GM19372 (cell line): ENCODE results near the gene L3MBTL4.
"Not testable (repeated sequence)": the region's sequence is repeated elsewhere in the genome, so short reads cannot be mapped to it uniquely, and the experiment has no call there.

Source experiments
- ATAC-seq: cut with Tn5 transposase; IDR thresholded peaks from one replicate; pipeline ENCODE4 v1.9.1; 2021; ENCODE audit warnings: mild to moderate bottlenecking, low read depth, moderate library complexity; ENCODE audit not compliant: unreplicated experiment

Gene L3MBTL4

GRCh38 chr18:6414723-6415417, at the start of gene L3MBTL4:
Gene L3MBTL4, minus strand, starts transcription at chr18:6414911. Its CDS starts 103,286 bp downstream, at chr18:6311625.
- peak; percentile 52 for ATAC-seq

GRCh38 chr18:6452194-6452593, 37.5 kb upstream of the L3MBTL4 start:
- no peak for ATAC-seq

GRCh38 chr18:6449213-6449612, 34.5 kb upstream of the L3MBTL4 start:
- no peak for ATAC-seq

- no peak for ATAC-seq
These were observed 29.9 kb upstream of the L3MBTL4 start for GRCh38 chr18:6444466-6445228.

GRCh38 chr18:6441200-6441599, 26.5 kb upstream of the L3MBTL4 start:
- ATAC-seq, result no peak

GRCh38 chr18:6437937-6438818, 23.5 kb upstream of the L3MBTL4 start:
- ATAC-seq, result no peak

GRCh38 chr18:6435731-6436130, 21.0 kb upstream of the L3MBTL4 start:
- ATAC-seq, result no peak

GRCh38 chr18:6434987-6435709, 20.4 kb upstream of the L3MBTL4 start:
- ATAC-seq, result no peak

GRCh38 chr18:6434481-6434880, 19.8 kb upstream of the L3MBTL4 start:
- no peak for ATAC-seq

GRCh38 chr18:6431659-6432318, 17.1 kb upstream of the L3MBTL4 start:
- ATAC-seq, result no peak

GRCh38 chr18:6428851-6429395, 14.2 kb upstream of the L3MBTL4 start:
- ATAC-seq, result no peak

- no peak for ATAC-seq
These were observed 12.6 kb upstream of the L3MBTL4 start for GRCh38 chr18:6427286-6427685.

- no peak for ATAC-seq
These were observed 8.6 kb upstream of the L3MBTL4 start for GRCh38 chr18:6423289-6423688.

GRCh38 chr18:6414118-6414722, 491 bp downstream of the L3MBTL4 start:
- peak; percentile 90 for ATAC-seq

- ATAC-seq, result no peak
These were observed 1.1 kb downstream of the L3MBTL4 start for GRCh38 chr18:6413579-6414117.

GRCh38 chr18:6412933-6413472, 1.7 kb downstream of the L3MBTL4 start:
- ATAC-seq, result no peak

GRCh38 chr18:6411382-6411781, 3.3 kb downstream of the L3MBTL4 start:
- ATAC-seq, result no peak

- no peak for ATAC-seq
These were observed 4.8 kb downstream of the L3MBTL4 start for GRCh38 chr18:6409933-6410332.

GRCh38 chr18:6408543-6408942, 6.2 kb downstream of the L3MBTL4 start:
- ATAC-seq, result not testable (repeated sequence)
